Measurements from ENCODE around the gene FOXK2. TPM values are rescaled to one million over a fixed set of nuclear protein-coding genes. Genes with fewer than 3 reads are reported as not detected.
A peak's percentile ranks its signal among the peaks of the same experiment; 100 is the strongest.

FOXK2 gene
- total RNA-seq, 1 experiment from 2014 or later, result 104 TPM

- BruUV-seq (replicated peaks), result no TSS peak
- Mint-ChIP-seq H3K27ac (ENCODE audit: low read depth, unreplicated experiment) (peak overlapping the region; percentile 75), H3K36me3 (ENCODE audit: insufficient read depth, unreplicated experiment) (peaks cover 9% of the 10 kb centered on the region), H3K4me3 (ENCODE audit: unreplicated experiment) (no peak overlapping the region), H3K27me3 (ENCODE audit: insufficient read depth, unreplicated experiment) (no peaks in the 10 kb centered on the region), H3K9me3 (ENCODE audit: unreplicated experiment) (no peaks in the 10 kb centered on the region), H3K4me1 (ENCODE audit: insufficient read depth, unreplicated experiment) (peaks cover 5% of the 10 kb centered on the region)
- ChIA-PET POLR2A (no interaction called here), CTCF (interaction anchor here (1.2 kb wide), 1 partner anchor 10 kb away, joined by 3 read pairs; no protein-coding TSS in a partner anchor)
- intact Hi-C loops (cut with micrococcal nuclease), result no loop called here
- peak; percentile 74 for DNase-seq (ENCODE audit: unreplicated experiment)
- TF ChIP-seq CTCF (IDR thresholded peaks at IDR 0.05; ENCODE audit: unreplicated experiment), result no peak
These were observed 2.2 kb upstream of the FOXK2 start for GRCh38 chr17:82517230-82517865.

GRCh38 chr17:82519971-82520903 is 705 bp downstream of the FOXK2 start:
- DNase-seq (ENCODE audit: unreplicated experiment), result peak; percentile 30
- H3K36me3 Mint-ChIP-seq (ENCODE audit: insufficient read depth, unreplicated experiment), result peaks cover 12% of the 10 kb centered on the region
- peak overlapping the region; percentile 61 for H3K27ac Mint-ChIP-seq (ENCODE audit: low read depth, unreplicated experiment)
- no peaks in the 10 kb centered on the region for H3K9me3 Mint-ChIP-seq (ENCODE audit: unreplicated experiment)
- peaks cover 20% of the 10 kb centered on the region for H3K4me1 Mint-ChIP-seq (ENCODE audit: insufficient read depth, unreplicated experiment)
- no peaks in the 10 kb centered on the region for H3K27me3 Mint-ChIP-seq (ENCODE audit: insufficient read depth, unreplicated experiment)
- H3K4me3 Mint-ChIP-seq (ENCODE audit: unreplicated experiment), result peak overlapping the region; percentile 79
- CTCF ChIA-PET, result interaction anchor here (0.6 to 1.2 kb wide), 2 partner anchors 8 to 107 kb away, joined by 4 read pairs; no protein-coding TSS in a partner anchor
- no TSS peak for BruUV-seq (replicated peaks)
- POLR2A ChIA-PET, result interaction anchor here (0.7 to 5.5 kb wide), 23 partner anchors 12 to 413 kb away, joined by 3 to 165 read pairs (median 6); partner anchors contain the start of genes HEXD, NARF and SECTM1
- intact Hi-C loops (cut with micrococcal nuclease), result loop anchor here (10.0 kb wide), 2 partner anchors 105 to 165 kb away; partner anchors contain the start of genes HEXD, OGFOD3 and TEX19
- TF ChIP-seq CTCF (IDR thresholded peaks at IDR 0.05; ENCODE audit: unreplicated experiment), result no peak

- H3K27me3 Mint-ChIP-seq (ENCODE audit: insufficient read depth, unreplicated experiment), result no peaks in the 10 kb centered on the region
- peak overlapping the region; percentile 49 for H3K27ac Mint-ChIP-seq (ENCODE audit: low read depth, unreplicated experiment)
- BruUV-seq (replicated peaks), result no TSS peak
- TF ChIP-seq CTCF (IDR thresholded peaks at IDR 0.05; ENCODE audit: unreplicated experiment), result no peak
- POLR2A ChIA-PET, result interaction anchor here (0.7 kb wide), 1 partner anchor 128 kb away, joined by 3 read pairs; no protein-coding TSS in a partner anchor
- peaks cover 44% of the 10 kb centered on the region for H3K4me1 Mint-ChIP-seq (ENCODE audit: insufficient read depth, unreplicated experiment)
- H3K4me3 Mint-ChIP-seq (ENCODE audit: unreplicated experiment), result no peak overlapping the region
- CTCF ChIA-PET, result interaction anchor here (1.2 kb wide), 1 partner anchor 31 kb away, joined by 3 read pairs; no protein-coding TSS in a partner anchor
- H3K36me3 Mint-ChIP-seq (ENCODE audit: insufficient read depth, unreplicated experiment), result peaks cover 19% of the 10 kb centered on the region
- H3K9me3 Mint-ChIP-seq (ENCODE audit: unreplicated experiment), result no peaks in the 10 kb centered on the region
- intact Hi-C loops (cut with micrococcal nuclease), result loop anchor here (10.0 kb wide), 2 partner anchors 110 to 170 kb away; partner anchors contain the start of genes HEXD, OGFOD3 and TEX19
- no peak for DNase-seq (ENCODE audit: unreplicated experiment)
These were observed 5.0 kb downstream of the FOXK2 start for GRCh38 chr17:82524540-82524939.
